ENCODE measurements around the gene TCEAL9. TPM values are rescaled to one million over a fixed set of nuclear protein-coding genes. Genes with fewer than 3 reads are reported as not detected.

TCEAL9 gene
- total and polyA plus RNA-seq, 2 of the 4 experiments (the other 2 are of a cell fraction) = 20.3 to 111 TPM

- Histone ChIP-seq H3K27me3 (ENCODE audit: control insufficient read depth, insufficient read depth, low read length) (no peaks in the 10 kb centered on the region), H3K9ac (ENCODE audit: low read depth, low read length) (no peak overlapping the region), H3K4me3 (ENCODE audit: insufficient read depth, low read depth, low read length) (no peak overlapping the region), H3K4ac (ENCODE audit: low read depth, low read length) (peak overlapping the region; percentile 88), H3K4me1 (ENCODE audit: control insufficient read depth, insufficient read depth, low read length) (peaks cover 18% of the 10 kb centered on the region), H3K36me3 (ENCODE audit: control insufficient read depth, insufficient read depth, low read length) (no peaks in the 10 kb centered on the region), H4K8ac (ENCODE audit: low read depth in 2 of 2, low read length in 2 of 2) (peak overlapping the region; percentile 71 to 88), H3K9me1 (ENCODE audit: insufficient read depth, low read length) (peaks cover 6% of the 10 kb centered on the region; the same call in 1 of the 2 replicates), H3K23ac (ENCODE audit: low read depth, low read length) (peak overlapping the region; percentile 72; the same call in 1 of the 2 replicates), H3K79me1 (ENCODE audit: low read depth in 1 of 2, low read length in 2 of 2) (no peaks in the 10 kb centered on the region), H4K5ac (ENCODE audit: low read depth, low read length) (peak overlapping the region; percentile 61; the same call in 1 of the 2 replicates), H2AK9ac (replicated peaks; ENCODE audit: low read depth, low read length, poor library complexity) (no peak overlapping the region), H3K14ac (replicated peaks; ENCODE audit: low read depth, low read length) (peak overlapping the region; percentile 81), H2AFZ (replicated peaks; ENCODE audit: low read length, poor library complexity) (no peak overlapping the region), H3K27ac (ENCODE audit: insufficient read depth, low read length) (peak overlapping the region; percentile 41), H2BK15ac (ENCODE audit: low read depth, low read length) (peak overlapping the region; percentile 53; the same call in 2 of the 3 replicates), H2BK120ac (ENCODE audit: low read depth, low read length) (peak overlapping the region; percentile 98), H3K18ac (ENCODE audit: low read depth, low read length) (peak overlapping the region; percentile 74; the same call in 1 of the 2 replicates), H3K56ac (ENCODE audit: extremely low read depth, insufficient read depth, low read length) (peak overlapping the region; percentile 55; the same call in 1 of the 2 replicates), H4K20me1 (ENCODE audit: insufficient read depth, low read length) (no peaks in the 10 kb centered on the region), H4K91ac (ENCODE audit: insufficient read depth, low read depth, low read length) (peak overlapping the region; percentile 66), H2BK20ac (ENCODE audit: low read depth, low read length) (peak overlapping the region; percentile 99), H3K4me2 (ENCODE audit: low read depth, low read length) (no peak overlapping the region), H2AK5ac (ENCODE audit: low read depth, low read length) (peak overlapping the region; percentile 56; the same call in 1 of the 2 replicates), H3K9me3 (ENCODE audit: control insufficient read depth, insufficient read depth, low read length) (no peaks in the 10 kb centered on the region), H2BK5ac (ENCODE audit: low read depth, low read length, poor library complexity, severe bottlenecking) (peak overlapping the region; percentile 99)
- no CpG with 5 or more reads among the region's 5 CpGs for WGBS, 2 experiments (ENCODE audit: extremely low coverage in 2 of 2, insufficient read length in 1 of 2)
- no TSS peak for BruUV-seq (replicated peaks)
- ChIA-PET CTCF (no interaction called here), POLR2A (ENCODE audit: unreplicated experiment) (no interaction called here)
- DNase-seq (peak; percentile 75), ATAC-seq (ENCODE audit: low read depth) (peak; percentile 25)
- dilution Hi-C loops (cut with HindIII; ENCODE audit: low sequenced_read_pairs, unreplicated experiment) = no loop called here
- in situ Hi-C loops (cut with MboI; ENCODE audit: low sequenced_read_pairs) = no loop called here
- TF ChIP-seq CHD1 (IDR thresholded peaks at IDR 0.05; ENCODE audit: low read depth, low read length) (no peak), BHLHE40 (IDR thresholded peaks at IDR 0.05; ENCODE audit: low read depth, low read length) (0 out of 2 replicates have a peak, but pooled peaks have one; percentile 13), USF2 (IDR thresholded peaks at IDR 0.05; ENCODE audit: low read depth, low read length) (no peak)
- intact Hi-C loops (cut with micrococcal nuclease) = no loop called here
Measured at GRCh38 chrX:103396186-103396585, 39.9 kb downstream of the TCEAL9 start.

Data from IMR-90 (cell line).